HG02798 (cell line): ENCODE data around the gene SLC45A3.

Source experiments
- ATAC-seq: cut with Tn5 transposase; IDR thresholded peaks from one replicate; pipeline ENCODE4 v1.9.1; 2021; ENCODE audit warnings: mild to moderate bottlenecking; ENCODE audit not compliant: unreplicated experiment, poor library complexity

The SLC45A3 gene

DNA sequence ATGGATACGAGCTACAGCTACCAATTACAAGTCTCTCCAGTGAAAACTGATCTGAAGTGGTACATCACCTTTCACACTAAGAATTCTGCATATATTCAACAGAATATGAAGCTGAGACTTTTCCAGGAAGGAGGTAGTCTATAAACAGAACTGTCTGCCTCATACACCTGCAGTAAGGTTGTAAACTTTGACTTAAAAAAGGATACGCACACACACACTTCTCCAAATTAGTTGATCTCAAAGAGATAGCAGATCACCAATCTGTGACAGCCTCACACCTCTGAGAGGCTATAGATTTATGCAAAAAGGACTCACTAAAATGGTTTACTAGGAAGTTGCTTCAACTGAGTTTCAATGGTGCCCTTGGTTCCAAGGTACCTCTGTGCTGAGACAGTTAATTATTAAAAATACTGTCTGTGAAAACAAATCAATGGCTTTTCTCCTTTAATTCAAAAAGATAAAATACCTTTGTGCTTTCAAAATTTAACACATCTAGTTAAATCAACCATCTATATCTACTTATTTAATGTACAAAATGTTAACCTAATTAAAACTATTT lies 66.4 kb downstream of the SLC45A3 start:
- no peak for ATAC-seq

DNA sequence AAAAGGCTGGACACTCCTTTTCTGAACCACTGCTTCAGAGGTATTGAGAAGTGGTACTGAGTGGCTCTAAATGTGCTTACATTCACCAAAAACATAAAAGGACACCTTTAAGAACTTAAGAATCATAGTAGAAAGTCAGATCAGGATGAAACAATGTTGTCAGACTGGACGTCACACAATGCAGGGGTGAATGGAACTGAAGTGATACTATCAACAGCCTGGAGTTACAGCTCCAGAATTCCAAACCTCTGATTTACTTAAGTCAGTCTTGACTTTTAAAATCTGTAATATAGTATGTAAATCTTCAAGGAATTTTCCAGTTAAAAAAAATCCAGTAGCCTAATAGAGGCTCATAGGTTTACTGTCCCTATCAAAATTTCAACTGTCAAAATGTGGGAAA lies 67.8 kb downstream of the SLC45A3 start:
- ATAC-seq: no peak

DNA sequence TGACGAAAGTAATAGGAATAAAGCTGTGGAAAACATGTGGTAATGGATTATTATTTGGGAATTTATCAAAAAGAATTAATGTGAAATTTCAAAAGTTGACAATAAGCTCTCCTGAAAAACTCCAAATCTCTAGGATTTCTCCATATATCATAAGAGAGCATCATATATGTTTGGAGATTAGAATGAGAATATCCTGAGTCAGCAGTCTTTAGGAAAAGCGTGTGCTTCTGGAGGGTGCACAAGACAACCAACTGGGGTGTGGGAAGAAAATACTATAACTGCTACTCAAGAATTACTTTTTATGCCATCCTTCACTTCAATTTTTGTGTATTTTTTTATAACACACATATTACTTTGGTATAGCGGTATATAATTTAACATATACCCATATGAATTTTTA lies 68.2 kb downstream of the SLC45A3 start:
- no peak for ATAC-seq

DNA sequence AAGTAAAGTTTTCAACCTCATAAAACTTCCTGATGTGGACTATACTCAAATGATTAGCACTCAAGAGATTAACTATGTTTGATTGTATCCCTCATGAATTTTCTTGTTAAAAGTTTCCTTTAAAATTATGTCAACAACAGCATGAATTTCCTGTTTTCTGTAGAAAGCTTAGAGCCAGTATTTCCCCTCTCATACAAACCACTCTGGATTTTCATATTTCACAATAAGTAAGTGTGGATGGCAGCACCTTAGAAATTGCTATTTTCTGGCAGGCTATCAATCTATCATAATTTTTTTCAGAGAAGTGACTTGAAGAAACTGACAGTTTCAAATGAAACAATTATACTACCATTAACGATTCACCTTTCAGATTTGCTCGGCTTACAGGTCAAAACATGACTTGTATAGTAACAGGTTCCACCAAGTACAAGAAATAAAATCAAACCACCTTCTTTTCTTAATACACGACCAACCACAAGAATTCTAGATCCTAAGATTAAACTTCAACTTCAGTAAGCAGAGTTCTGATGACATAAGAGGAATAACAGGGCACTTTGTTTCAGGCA lies 69.3 kb downstream of the SLC45A3 start:
- ATAC-seq: no peak

DNA sequence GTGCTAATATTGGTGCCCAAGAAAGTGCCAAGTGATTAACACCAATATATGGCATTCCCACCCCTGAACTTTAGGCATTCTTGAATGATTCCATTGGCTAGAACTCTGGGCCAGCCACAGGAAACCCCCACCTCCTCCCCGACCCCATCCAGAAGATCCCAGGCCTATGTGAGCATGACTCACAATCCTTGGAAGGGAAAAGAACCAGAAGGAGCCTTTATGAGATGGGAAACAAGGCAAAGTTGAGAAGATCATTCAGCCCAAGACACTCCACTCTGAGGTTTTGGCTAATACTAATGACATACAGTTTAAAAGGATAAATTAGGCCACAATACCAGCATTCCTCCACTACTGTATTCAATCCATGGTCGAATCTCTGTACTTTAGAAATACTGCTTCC lies 70.3 kb downstream of the SLC45A3 start:
- ATAC-seq: no peak
